Panc1 (cell line): ENCODE results near the gene RBM19. TPM values are rescaled to one million over a fixed set of nuclear protein-coding genes. Genes with fewer than 3 reads are reported as not detected.

ENCODE experiments used
- ATAC-seq: fragments of 200-7000 bp; cut with Tn5 transposase; 2 replicates; pipeline ENCODE4 v1.9.1; 2020; ENCODE audit warnings: mild to moderate bottlenecking, moderate library complexity
- BruUV-seq: library from RNA; stranded (reverse); fragments of 400-500 nt; replicated peaks from 2 replicates; lab custom pipeline; 2021; lab: Mats Ljungman, UMichigan
- CTCF ChIA-PET: fragments of 300-600 bp; sonication (Branson Sonifier 250); formaldehyde crosslinking; loops from one replicate; lab custom pipeline; 2022; ENCODE audit warnings: antibody characterized with exemption; lab: Charles Lee
- POLR2A ChIA-PET: fragments of 300-600 bp; sonication (Branson Sonifier 250); formaldehyde crosslinking; loops from one replicate; lab custom pipeline; 2022; ENCODE audit warnings: antibody characterized with exemption; lab: Charles Lee
- DNase-seq: peaks from one replicate; pipeline ENCODE4 v3.0.0-alpha.2; 2010; ENCODE audit warnings: low read depth, low spot score
- H3K27ac ChIP-seq: 2 replicates; pipeline ENCODE4 v1.5.1; 2011; ENCODE audit warnings: mild to moderate bottlenecking, low read length, inconsistent platforms
- H3K27me3 ChIP-seq: fragments of 200-500 bp; sonication (Bioruptor generic); 2 replicates; pipeline ENCODE4 v1.6.0; 2014; ENCODE audit warnings: low read length, inconsistent platforms; ENCODE audit not compliant: control insufficient read depth, insufficient read depth
- H3K36me3 ChIP-seq: fragments of 200-500 bp; sonication (Bioruptor generic); 2 replicates; pipeline ENCODE4 v1.5.1; 2014; ENCODE audit warnings: inconsistent platforms, mild to moderate bottlenecking, low read length, moderate library complexity; ENCODE audit not compliant: control insufficient read depth, insufficient read depth
- H3K4me1 ChIP-seq: 2 replicates; pipeline ENCODE4 v1.5.1; 2011; ENCODE audit warnings: inconsistent platforms, mild to moderate bottlenecking, low read length, moderate library complexity; ENCODE audit not compliant: control insufficient read depth, insufficient read depth
- H3K4me3 ChIP-seq, 2 experiments: 2 replicates each; pipeline ENCODE4 v1.5.1; 2011 to 2012; ENCODE audit warnings: low read depth in 2 of 2, low read length in 2 of 2, mild to moderate bottlenecking in 2 of 2, inconsistent platforms in 1 of 2, moderate library complexity in 1 of 2
- H3K9me3 ChIP-seq: fragments of 200-500 bp; sonication (Bioruptor generic); 2 replicates; pipeline ENCODE4 v1.5.1; 2014; ENCODE audit warnings: low read depth, mild to moderate bottlenecking, inconsistent platforms, low read length, moderate library complexity; ENCODE audit not compliant: control insufficient read depth, insufficient read depth
- CTCF ChIP-seq: fragments of 450-650 bp; IDR thresholded peaks from 2 replicates; pipeline ENCODE4 v1.5.1; 2017; ENCODE audit warnings: mild to moderate bottlenecking
- POLR2AphosphoS5 ChIP-seq: IDR thresholded peaks from 2 replicates; pipeline ENCODE4 v1.6.1; 2012; ENCODE audit warnings: mild to moderate bottlenecking, low read depth, low read length, moderate library complexity
- REST ChIP-seq, 2 experiments: IDR thresholded peaks; 2 replicates each; pipeline ENCODE4 v1.6.1; 2011 to 2012; ENCODE audit warnings: low read depth in 2 of 2, control low read depth in 1 of 2, low read length in 1 of 2, mild to moderate bottlenecking in 1 of 2, moderate library complexity in 1 of 2; ENCODE audit not compliant: insufficient read depth in 1 of 2
- SIN3A ChIP-seq: IDR thresholded peaks from 2 replicates; pipeline ENCODE4 v1.6.1; 2012; ENCODE audit warnings: low read depth, mild to moderate bottlenecking, low read length, moderate library complexity, borderline replicate concordance; ENCODE audit not compliant: insufficient read depth
- TCF7L2 ChIP-seq: IDR thresholded peaks from 2 replicates; pipeline ENCODE4 v1.6.1; 2011; ENCODE audit warnings: mild to moderate bottlenecking, low read depth, low read length, inconsistent platforms
- in situ Hi-C: cut with HindIII; loops from 2 replicates; pipeline ENCODE4 v1.10.0; 2016; ENCODE audit warnings: low sequenced_read_pairs, low pct_unique_long_range_greater_than_20kb
- intact Hi-C: fragments of 100-400 bp; cut with micrococcal nuclease; formaldehyde crosslinking; loops from one replicate; pipeline ENCODE4 v1.10.0; 2022; ENCODE audit not compliant: unreplicated experiment
- total RNA-seq: library from RNA; stranded (reverse); gene quantifications from one replicate; pipeline ENCODE4 v1.2.1, GENCODE V29; 2021; ENCODE audit not compliant: unreplicated experiment

The RBM19 gene
- total RNA-seq, 1 experiment from 2014 or later, result 44.8 TPM

GRCh38 chr12:113874326-113874725 lies 91.8 kb downstream of the RBM19 start:
- intact Hi-C loops, result no loop called here
- BruUV-seq, result no TSS peak
- TF ChIP-seq TCF7L2 (no peak), SIN3A (no peak), POLR2AphosphoS5 (no peak), REST (IDR thresholded peaks at IDR 0.05; ENCODE audit: insufficient read depth in 1 of 2, low read depth in 2 of 2, low read length in 1 of 2) (no peak), CTCF (no peak)
- no peaks in the 10 kb centered on the region for H3K9me3 ChIP-seq
- H3K27ac ChIP-seq, result no peak overlapping the region
- POLR2A ChIA-PET, result no interaction called here
- ATAC-seq (no peak), DNase-seq (no peak)
- in situ Hi-C loops, result no loop called here
- no peaks in the 10 kb centered on the region for H3K27me3 ChIP-seq
- H3K4me3 ChIP-seq, result no peak overlapping the region
- no peaks in the 10 kb centered on the region for H3K4me1 ChIP-seq
- no peaks in the 10 kb centered on the region for H3K36me3 ChIP-seq
- CTCF ChIA-PET, result no interaction called here

- H3K27me3 ChIP-seq, result no peaks in the 10 kb centered on the region
Observed at GRCh38 chr12:113873740-113874139, 92.4 kb downstream of the RBM19 start.

More at GRCh38 chr12:113873740-113874139, 92.4 kb downstream of the RBM19 start:
- in situ Hi-C loops (no loop called here), intact Hi-C loops (no loop called here)
- Histone ChIP-seq H3K36me3 (no peaks in the 10 kb centered on the region), H3K4me1 (no peaks in the 10 kb centered on the region; the same call in 1 of the 2 replicates), H3K4me3 (no peak overlapping the region), H3K27ac (no peak overlapping the region), H3K9me3 (no peaks in the 10 kb centered on the region)
- no peak for TF ChIP-seq SIN3A
- TF ChIP-seq POLR2AphosphoS5, result no peak
- TF ChIP-seq TCF7L2, result no peak
- no peak for TF ChIP-seq CTCF
- no peak for TF ChIP-seq REST (IDR thresholded peaks at IDR 0.05; ENCODE audit: insufficient read depth in 1 of 2, low read depth in 2 of 2, low read length in 1 of 2)
- ChIA-PET POLR2A (no interaction called here), CTCF (no interaction called here)
- DNase-seq (no peak), ATAC-seq (no peak)
- BruUV-seq, result no TSS peak
